G401 (cell line): Measurements from ENCODE around the gene GAREM1. TPM values are rescaled to one million over a fixed set of nuclear protein-coding genes. Genes with fewer than 3 reads are reported as not detected.
A peak's percentile ranks its signal among the peaks of the same experiment; 100 is the strongest.
"Not testable (repeated sequence)": the region's sequence is repeated elsewhere in the genome, so short reads cannot be mapped to it uniquely, and the experiment has no call there.

Source experiments
- DNase-seq: peaks from one replicate; pipeline ENCODE4 v3.0.0-alpha.2; 2015; ENCODE audit warnings: low spot score
- in situ Hi-C: cut with HindIII; loops from 2 replicates; pipeline ENCODE4 v1.10.0; 2016; ENCODE audit warnings: low sequenced_read_pairs, mixed read lengths
- total RNA-seq: library from RNA; depleted of rRNA; stranded (reverse); fragments of >200 nt; shearing (Covaris generic); gene quantifications from 2 replicates; pipeline ENCODE4 v1.2.3, GENCODE V29; 2014

The GAREM1 gene
- total RNA-seq, 1 experiment from 2014 or later = not detected

- DNase-seq = peak; percentile 49
- in situ Hi-C loops = no loop called here
Measured at GRCh38 chr18:32343634-32344033, 127.0 kb downstream of the GAREM1 start.

- in situ Hi-C loops, DNase-seq: not testable (repeated sequence)
Measured at GRCh38 chr18:32341112-32341511, 129.6 kb downstream of the GAREM1 start.

- in situ Hi-C loops = no loop called here
- no peak for DNase-seq
Measured at GRCh38 chr18:32339045-32339444, 131.6 kb downstream of the GAREM1 start.

- in situ Hi-C loops = no loop called here
- DNase-seq = no peak
Measured at GRCh38 chr18:32337821-32338220, 132.9 kb downstream of the GAREM1 start.

- in situ Hi-C loops = no loop called here
- no peak for DNase-seq
Measured at GRCh38 chr18:32337347-32337746, 133.3 kb downstream of the GAREM1 start.

GRCh38 chr18:32335228-32335627, 135.5 kb downstream of the GAREM1 start:
- in situ Hi-C loops = no loop called here
- DNase-seq = no peak

- in situ Hi-C loops = no loop called here
- DNase-seq = peak; percentile 79
Measured at GRCh38 chr18:32333781-32334180, 136.9 kb downstream of the GAREM1 start.

GRCh38 chr18:32332708-32333107, 138.0 kb downstream of the GAREM1 start:
- in situ Hi-C loops = no loop called here
- no peak for DNase-seq

- DNase-seq = no peak
- in situ Hi-C loops = no loop called here
Measured at GRCh38 chr18:32328974-32329373, 141.7 kb downstream of the GAREM1 start.

- DNase-seq = no peak
- in situ Hi-C loops = no loop called here
Measured at GRCh38 chr18:32328379-32328778, 142.3 kb downstream of the GAREM1 start.

GRCh38 chr18:32326450-32327308, 144.0 kb downstream of the GAREM1 start:
- DNase-seq = peak; percentile 65
- in situ Hi-C loops = no loop called here

GRCh38 chr18:32324181-32324580, 146.5 kb downstream of the GAREM1 start:
- DNase-seq = no peak
- in situ Hi-C loops = no loop called here

GRCh38 chr18:32321826-32322225, 148.9 kb downstream of the GAREM1 start:
- in situ Hi-C loops = no loop called here
- no peak for DNase-seq

GRCh38 chr18:32319084-32319483, 151.6 kb downstream of the GAREM1 start:
- in situ Hi-C loops = no loop called here

GRCh38 chr18:32318581-32318980, 152.1 kb downstream of the GAREM1 start:
- DNase-seq = no peak
- in situ Hi-C loops = no loop called here

More at GRCh38 chr18:32319084-32319483, 151.6 kb downstream of the GAREM1 start:
- DNase-seq = no peak

GRCh38 chr18:32317651-32318050, 153.0 kb downstream of the GAREM1 start:
- no peak for DNase-seq
- in situ Hi-C loops = no loop called here

GRCh38 chr18:32315881-32316280, 154.8 kb downstream of the GAREM1 start:
- in situ Hi-C loops = no loop called here
- no peak for DNase-seq

GRCh38 chr18:32310774-32311173, 159.9 kb downstream of the GAREM1 start:
- in situ Hi-C loops = no loop called here
- no peak for DNase-seq

- in situ Hi-C loops = no loop called here
- no peak for DNase-seq
Measured at GRCh38 chr18:32310101-32310500, 160.6 kb downstream of the GAREM1 start.

GRCh38 chr18:32308493-32309120, 162.1 kb downstream of the GAREM1 start:
- in situ Hi-C loops = no loop called here
- DNase-seq = no peak

- in situ Hi-C loops = no loop called here
Measured at GRCh38 chr18:32303400-32303799, 167.3 kb downstream of the GAREM1 start.

More at GRCh38 chr18:32303400-32303799, 167.3 kb downstream of the GAREM1 start:
- no peak for DNase-seq
